WTC11 (cell line): ENCODE data around the gene MEGF11. TPM values are rescaled to one million over a fixed set of nuclear protein-coding genes. Genes with fewer than 3 reads are reported as not detected.

Experiments
- ATAC-seq: fragments of 200-7000 bp; cut with Tn5 transposase; 2 replicates; pipeline ENCODE4 v1.10.0; 2021; ENCODE audit warnings: mild to moderate bottlenecking, moderate library complexity
- CTCF ChIA-PET: fragments of 300-600 bp; sonication (Branson Sonifier 250); formaldehyde crosslinking; loops from one replicate; lab custom pipeline; 2021; ENCODE audit warnings: antibody characterized with exemption; lab: Charles Lee
- POLR2A ChIA-PET: fragments of 350-600 bp; sonication (Branson Sonifier 250); formaldehyde crosslinking; loops from one replicate; lab custom pipeline; 2021; ENCODE audit warnings: antibody characterized with exemption; lab: Charles Lee
- DNase-seq: peaks from one replicate; pipeline ENCODE4 v3.0.0; 2021; ENCODE audit warnings: low spot score
- H3K27ac Mint-ChIP-seq: 2 replicates; pipeline ENCODE4 v1.8.0; 2021; ENCODE audit warnings: mixed read lengths
- H3K27me3 Mint-ChIP-seq: 2 replicates; pipeline ENCODE4 v1.8.0; 2021; ENCODE audit warnings: low read depth, mild to moderate bottlenecking, moderate library complexity, mixed read lengths
- H3K36me3 Mint-ChIP-seq: 2 replicates; pipeline ENCODE4 v1.8.0; 2021; ENCODE audit warnings: mixed read lengths
- H3K4me1 Mint-ChIP-seq: 2 replicates; pipeline ENCODE4 v1.8.0; 2022; ENCODE audit warnings: mixed read lengths
- H3K4me3 Mint-ChIP-seq: 2 replicates; pipeline ENCODE4 v1.8.0; 2021; ENCODE audit warnings: mild to moderate bottlenecking, moderate library complexity, mixed read lengths
- H3K9me3 Mint-ChIP-seq: 2 replicates; pipeline ENCODE4 v1.8.0; 2021; ENCODE audit warnings: mixed read lengths
- ARID4B ChIP-seq: sonication (generic); formaldehyde crosslinking; IDR thresholded peaks from 2 replicates; pipeline ENCODE4 v1.8.0; 2023; ENCODE audit warnings: missing genetic modification reagents, mild to moderate bottlenecking, borderline replicate concordance
- ATF1 ChIP-seq: sonication (generic); formaldehyde crosslinking; IDR thresholded peaks from 2 replicates; pipeline ENCODE4 v1.8.1; 2023; ENCODE audit warnings: mild to moderate bottlenecking, moderate library complexity, missing genetic modification reagents
- CBFB ChIP-seq: sonication (generic); formaldehyde crosslinking; IDR thresholded peaks from 2 replicates; pipeline ENCODE4 v1.8.1; 2022; ENCODE audit warnings: mild to moderate bottlenecking, low read depth, missing genetic modification reagents
- E2F5 ChIP-seq: sonication (generic); formaldehyde crosslinking; IDR thresholded peaks from 2 replicates; pipeline ENCODE4 v1.8.1; 2022; ENCODE audit warnings: mild to moderate bottlenecking, moderate library complexity, missing genetic modification reagents
- GRHL2 ChIP-seq: fragments of 250-450 bp; sonication (Bioruptor Pico); IDR thresholded peaks from 2 replicates; pipeline ENCODE4 v1.8.0; 2022; ENCODE audit warnings: mild to moderate bottlenecking, moderate library complexity; ENCODE audit not compliant: insufficient replicate concordance, severe bottlenecking
- MYBL2 ChIP-seq: sonication (generic); formaldehyde crosslinking; IDR thresholded peaks from 2 replicates; pipeline ENCODE4 v1.8.1; 2023; ENCODE audit warnings: mild to moderate bottlenecking, moderate library complexity, missing genetic modification reagents
- NR1H2 ChIP-seq: sonication (generic); formaldehyde crosslinking; IDR thresholded peaks from 2 replicates; pipeline ENCODE4 v1.9.0; 2021; ENCODE audit warnings: mild to moderate bottlenecking, moderate library complexity, missing genetic modification reagents
- NR3C1 ChIP-seq: sonication (generic); formaldehyde crosslinking; conservative IDR thresholded peaks from 2 replicates; pipeline ENCODE4 v1.8.1; 2023; ENCODE audit warnings: low read depth, mild to moderate bottlenecking, missing genetic modification reagents
- PREB ChIP-seq: sonication (generic); formaldehyde crosslinking; IDR thresholded peaks from 2 replicates; pipeline ENCODE4 v1.8.1; 2022; ENCODE audit warnings: mild to moderate bottlenecking, missing genetic modification reagents, moderate library complexity, borderline replicate concordance
- TEAD4 ChIP-seq: sonication (generic); formaldehyde crosslinking; IDR thresholded peaks from 2 replicates; pipeline ENCODE4 v1.8.0; 2022; ENCODE audit warnings: mild to moderate bottlenecking, missing genetic modification reagents
- USF1 ChIP-seq: sonication (generic); formaldehyde crosslinking; IDR thresholded peaks from 2 replicates; pipeline ENCODE4 v1.8.0; 2022; ENCODE audit warnings: mild to moderate bottlenecking, missing genetic modification reagents
- ZBTB21 ChIP-seq: sonication (generic); formaldehyde crosslinking; IDR thresholded peaks from 2 replicates; pipeline ENCODE4 v1.8.1; 2023; ENCODE audit warnings: mild to moderate bottlenecking, missing genetic modification reagents, borderline replicate concordance
- ZMAT4 ChIP-seq: fragments of 250-450 bp; sonication (Bioruptor Pico); IDR thresholded peaks from 2 replicates; pipeline ENCODE4 v1.9.0; 2021; ENCODE audit warnings: mild to moderate bottlenecking
- ZNF423 ChIP-seq: fragments of 250-450 bp; sonication (Bioruptor Pico); IDR thresholded peaks from 2 replicates; pipeline ENCODE4 v2.1.2; 2022; ENCODE audit warnings: mild to moderate bottlenecking, moderate library complexity
- ZNF512 ChIP-seq: sonication (generic); formaldehyde crosslinking; IDR thresholded peaks from 2 replicates; pipeline ENCODE4 v1.8.1; 2022; ENCODE audit warnings: missing genetic modification reagents, borderline replicate concordance
- total RNA-seq: library from RNA; stranded (reverse); gene quantifications from 3 replicates; pipeline ENCODE4 v1.2.3, GENCODE V29; 2021

MEGF11 gene
- total RNA-seq, 1 experiment from 2014 or later, result 3.3 TPM

- Mint-ChIP-seq H3K36me3 (no peaks in the 10 kb centered on the region), H3K4me3 (no peak overlapping the region)
- no peak for ATAC-seq
- POLR2A ChIA-PET, result no interaction called here
- no peak for TF ChIP-seq ZNF512
- TF ChIP-seq ARID4B (CRISPR knock-in tag), result no peak
- TF ChIP-seq NR1H2 (CRISPR knock-in tag), result no peak
- no peak for TF ChIP-seq MYBL2 (CRISPR knock-in tag)
- TF ChIP-seq NR3C1 (CRISPR knock-in tag), result no peak
- TF ChIP-seq ZNF423 (CRISPR knock-in tag), result no peak
- TF ChIP-seq TEAD4, result no peak
- no peak for TF ChIP-seq GRHL2 (CRISPR knock-in tag)
- TF ChIP-seq, all 79 proteins: peak for 0
- CTCF ChIA-PET, result interaction anchor here (0.5 to 2.4 kb wide), 4 partner anchors 19 to 757 kb away, joined by 3 to 6 read pairs (median 4); no protein-coding TSS in a partner anchor
- Mint-ChIP-seq H3K9me3 (no peaks in the 10 kb centered on the region), H3K27ac (no peak overlapping the region), H3K27me3 (no peaks in the 10 kb centered on the region; the same call in 1 of the 2 replicates), H3K4me1 (peaks cover 23% of the 10 kb centered on the region)
- DNase-seq, result no peak
Observed at GRCh38 chr15:66001042-66001441, 252.5 kb downstream of the MEGF11 start.

- Mint-ChIP-seq H3K27me3 (no peaks in the 10 kb centered on the region; the same call in 1 of the 2 replicates), H3K36me3 (no peaks in the 10 kb centered on the region), H3K27ac (no peak overlapping the region), H3K4me3 (no peak overlapping the region)
- no peak for DNase-seq
- no peak for ATAC-seq
- ChIA-PET CTCF (interaction anchor here (1.0 to 1.6 kb wide), 2 partner anchors 17 to 82 kb away, joined by 3 to 4 read pairs; no protein-coding TSS in a partner anchor), POLR2A (no interaction called here)
- TF ChIP-seq E2F5 (CRISPR knock-in tag), result no peak
- no peak for TF ChIP-seq ZMAT4
- TF ChIP-seq NR1H2 (CRISPR knock-in tag), result no peak
- TF ChIP-seq MYBL2 (CRISPR knock-in tag), result no peak
- no peak for TF ChIP-seq PREB (CRISPR knock-in tag)
- TF ChIP-seq ATF1 (CRISPR knock-in tag), result no peak
- no peak for TF ChIP-seq ZBTB21 (CRISPR knock-in tag)
- TF ChIP-seq USF1 (CRISPR knock-in tag), result no peak
- no peak for TF ChIP-seq CBFB
- TF ChIP-seq, all 79 proteins: peak for 0
- Mint-ChIP-seq H3K9me3 (no peaks in the 10 kb centered on the region), H3K4me1 (peaks cover 25% of the 10 kb centered on the region)
Observed at GRCh38 chr15:65998486-65998885, 255.1 kb downstream of the MEGF11 start.
